Heart left ventricle (tissue), 16 donors: ENCODE data around the gene MS4A4E. TPM values are rescaled to one million over a fixed set of nuclear protein-coding genes. Genes with fewer than 3 reads are reported as not detected.
A peak's percentile ranks its signal among the peaks of the same experiment; 100 is the strongest.

Experiments
- ATAC-seq, 4 donors: fragments of 200-7000 bp; cut with Tn5 transposase; one replicate each; pipeline ENCODE4 v1.9.1; 2020 to 2022; ENCODE audit warnings: moderate library complexity in 4 of 4, mild to moderate bottlenecking in 3 of 4, moderate number of reproducible peaks in 1 of 4
- DNase-seq, 5 donors: peaks; one replicate each; pipeline ENCODE4 v3.0.0-alpha.2; 2020
- H3K27ac ChIP-seq, 12 donors: fragments of 200-600 bp; sonication (generic) in 4 of 12; one replicate each; pipeline versions ENCODE4 v1.5.0 to v1.8.0; 2016 to 2022; ENCODE audit warnings: mild to moderate bottlenecking in 2 of 12
- H3K27me3 ChIP-seq, 9 donors: fragments of 200-600 bp; sonication (generic) in 2 of 9; one replicate each; pipeline versions ENCODE4 v1.5.1 to v1.8.0; 2016 to 2022; ENCODE audit warnings: mild to moderate bottlenecking in 3 of 9
- H3K36me3 ChIP-seq, 9 donors: fragments of 200-600 bp; sonication (generic) in 2 of 9; one replicate each; pipeline versions ENCODE4 v1.5.0 to v1.8.0; 2018 to 2022; ENCODE audit warnings: mild to moderate bottlenecking in 2 of 9
- H3K4me1 ChIP-seq, 12 donors: fragments of 200-600 bp; sonication (generic) in 4 of 12; one replicate each; pipeline versions ENCODE4 v1.5.0 to v1.8.0; 2016 to 2022; ENCODE audit warnings: mild to moderate bottlenecking in 3 of 12
- H3K4me3 ChIP-seq, 12 donors: fragments of 200-600 bp; sonication (generic) in 4 of 12; one replicate each; pipeline versions ENCODE4 v1.5.0 to v1.8.0; 2017 to 2022; ENCODE audit warnings: mild to moderate bottlenecking in 9 of 12, moderate library complexity in 4 of 12
- H3K9me3 ChIP-seq, 12 donors: fragments of 200-600 bp; sonication (generic) in 4 of 12; one replicate each; pipeline versions ENCODE4 v1.5.0 to v1.8.0; 2016 to 2022; ENCODE audit warnings: mild to moderate bottlenecking in 1 of 12
- POLR2A ChIP-seq, 2 donors: fragments of 450-650 bp; IDR thresholded peaks; one replicate each; pipeline ENCODE4 v1.6.1; 2017; ENCODE audit warnings: antibody characterized with exemption in 2 of 2, mild to moderate bottlenecking in 2 of 2, moderate library complexity in 2 of 2
- WGBS, 4 donors: extraction: QIAGEN DNeasy Blood & Tissue Kit in 2 of 4; methylation state at CpG; one replicate each; pipeline versions ENCODE4 v1.1.5 to v1.1.7; 2013 to 2018; 5-methylcytosine and 5-hydroxymethylcytosine counted together
- intact Hi-C, 10 donors: fragments of 100-400 bp; cut with DNase I; formaldehyde crosslinking; loops; one replicate each; pipeline versions ENCODE4 v1.11.1 to v1.14.2; 2022
- polyA plus RNA-seq, 2 donors: library from polyadenylated mRNA; stranded (reverse); fragments of 200-250 nt; gene quantifications; one replicate each; pipeline ENCODE4 v1.2.3, GENCODE V29; 2013
- total RNA-seq, 9 donors: library from RNA; depleted of rRNA in 2 of 9; stranded (reverse); fragments of >200 nt in 2 of 9; fragmentation: NEBNext Ultra II Directional in 3 of 9; extraction: Animal tissue kit (Norgen Biotek cat#: 25700) in 3 of 9; gene quantifications; one replicate each; pipeline versions ENCODE4 v1.1.0 to v1.2.4, GENCODE V29; 2016 to 2023
- TF ChIP-seq, protein P1 (sequence below), 12 donors: fragments of 200-600 bp; sonication (generic) in 4 of 12; IDR thresholded peaks; one replicate each; pipeline versions ENCODE4 v1.5.0 to v1.8.0; 2018 to 2022; ENCODE audit warnings: antibody characterized with exemption in 12 of 12, mild to moderate bottlenecking in 5 of 12
- donor health status: ischemic (EF 13 %, LVEDD 7.1; RV severe dilation, severe dysfunction).
- donor health status: healthy with polysubstance abuse.
- donor health status: DM: no; HTN: yes; CAD: no.
- donor health status: DM: no; HTN: no; CAD: no.
- donor health status: ischemic (EF 25% LVEDD 6.9; RV normal size, moderate dysfunction).
- donor health status: ischemic (EF 25% LVEDD 5.7; RV mildly dilated, moderate dysfunction).
- donor health status: healthy.
- donor health status: DM: yes; HTN: yes; CAD: no.
- donor health status: ischemic (EF 35%, LVEDD 5.7; RV mildly dilated, moderate dysfunction).
- donor health status: nonischemic (EF 11% LVEDD 7.7; RV severe dilation, severe dysfunction).
- donor health status: DM: yes; HTN: yes; CAD: no.
- donor health status: PGD.
- donor health status: ischemic (EF 29% LVEDD 5.4; RV normal size, mild dysfunction).
- donor health status: nonischemic (EF 23%, LVEDD 6.1; RV moderate dilation, normal function).

The MS4A4E gene
- total and polyA plus RNA-seq, 11 donors = 0.18 to 3.4 (median 0.71) TPM; not detected in 1

DNA sequence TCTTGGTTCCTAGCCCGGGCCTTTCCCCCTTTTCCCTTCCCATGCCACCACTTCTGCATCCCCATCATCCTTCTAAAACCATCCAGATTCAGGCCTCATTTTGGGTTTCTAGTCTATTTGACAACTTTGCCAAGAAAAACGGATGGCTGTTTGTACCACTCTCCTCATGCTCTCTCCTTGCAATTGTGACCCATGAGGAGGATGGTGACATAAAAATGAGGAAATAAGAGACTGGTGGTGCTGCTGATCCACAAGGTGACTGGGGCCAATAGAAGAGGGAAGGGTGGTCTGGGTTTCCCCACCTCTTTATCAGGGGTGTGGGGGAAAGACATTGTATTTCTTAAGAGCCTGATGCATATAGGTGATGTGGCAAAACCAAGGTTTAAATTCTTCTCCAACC lies 38.5 kb upstream of the MS4A4E start:
- H3K27me3 ChIP-seq = no peaks in the 10 kb centered on the region
- intact Hi-C loops = no loop called here
- H3K4me3 ChIP-seq = peak overlapping the region in 5 of 12 donors; percentile 32 to 55 (median 36)
- peak overlapping the region in 6 of 12 donors; percentile 3 to 91 (median 50) for H3K27ac ChIP-seq
- H3K9me3 ChIP-seq = no peaks in the 10 kb centered on the region
- H3K36me3 ChIP-seq = no peaks in the 10 kb centered on the region
- no peak for TF ChIP-seq POLR2A (IDR thresholded peaks at IDR 0.05)
- TF ChIP-seq, protein P1, sequence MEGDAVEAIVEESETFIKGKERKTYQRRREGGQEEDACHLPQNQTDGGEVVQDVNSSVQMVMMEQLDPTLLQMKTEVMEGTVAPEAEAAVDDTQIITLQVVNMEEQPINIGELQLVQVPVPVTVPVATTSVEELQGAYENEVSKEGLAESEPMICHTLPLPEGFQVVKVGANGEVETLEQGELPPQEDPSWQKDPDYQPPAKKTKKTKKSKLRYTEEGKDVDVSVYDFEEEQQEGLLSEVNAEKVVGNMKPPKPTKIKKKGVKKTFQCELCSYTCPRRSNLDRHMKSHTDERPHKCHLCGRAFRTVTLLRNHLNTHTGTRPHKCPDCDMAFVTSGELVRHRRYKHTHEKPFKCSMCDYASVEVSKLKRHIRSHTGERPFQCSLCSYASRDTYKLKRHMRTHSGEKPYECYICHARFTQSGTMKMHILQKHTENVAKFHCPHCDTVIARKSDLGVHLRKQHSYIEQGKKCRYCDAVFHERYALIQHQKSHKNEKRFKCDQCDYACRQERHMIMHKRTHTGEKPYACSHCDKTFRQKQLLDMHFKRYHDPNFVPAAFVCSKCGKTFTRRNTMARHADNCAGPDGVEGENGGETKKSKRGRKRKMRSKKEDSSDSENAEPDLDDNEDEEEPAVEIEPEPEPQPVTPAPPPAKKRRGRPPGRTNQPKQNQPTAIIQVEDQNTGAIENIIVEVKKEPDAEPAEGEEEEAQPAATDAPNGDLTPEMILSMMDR (IDR thresholded peaks at IDR 0.05) = no peak
- ATAC-seq (peak in 1 of 4 donors; percentile 34), DNase-seq (no peak)
- peaks cover 0 to 27% (median 0%) of the 10 kb centered on the region in 12 donors for H3K4me1 ChIP-seq
- WGBS, 4 donors = 19 to 50% (median 38%) methylated on average over 2 of the region's 2 CpGs

DNA sequence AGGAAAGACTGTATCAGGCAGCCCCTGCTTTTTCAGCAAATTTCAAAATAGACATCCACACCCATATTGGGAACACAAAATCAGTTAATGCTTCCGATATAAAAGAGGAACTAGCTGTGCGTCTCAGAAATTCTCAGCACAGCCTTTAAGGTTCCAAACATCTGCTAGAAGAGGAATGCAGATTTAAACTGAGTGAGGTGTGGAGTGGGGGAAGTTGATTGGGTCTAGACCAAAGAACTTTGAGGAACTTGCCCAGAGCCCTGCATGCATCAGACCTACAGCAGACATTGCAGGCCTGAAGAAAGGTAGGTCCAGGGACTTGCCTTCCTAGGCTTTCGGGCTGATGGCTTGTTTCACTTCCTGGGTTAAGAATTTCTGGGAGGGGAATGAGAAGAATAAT lies 37.5 kb upstream of the MS4A4E start, which contains the start of gene MS4A4A:
Gene MS4A4A, plus strand, starts transcription at position 255 of the 400 bp plus-strand sequence. Its CDS starts 10 bp downstream, at position 265.
- TF ChIP-seq, protein P1 (IDR thresholded peaks at IDR 0.05) = no peak
- WGBS, 4 donors = 76 to 87% (median 82%) methylated on average over 3 of the region's 3 CpGs
- Histone ChIP-seq H3K4me3 (peak within 1 kb of the TSS in 7 of 12 donors; percentile 15 to 55 (median 34)), H3K27ac (peak within 1 kb of the TSS in 7 of 12 donors; percentile 3 to 91 (median 50)), H3K27me3 (no peaks in the 10 kb centered on the region), H3K4me1 (peaks cover 0 to 27% (median 0%) of the 10 kb centered on the region in 12 donors), H3K36me3 (no peaks in the 10 kb centered on the region), H3K9me3 (no peaks in the 10 kb centered on the region)
- peak in 3 of 4 donors; percentile 45 to 85 (median 83) for ATAC-seq
- DNase-seq = peak in 3 of 5 donors; percentile 10 to 34 (median 22)
- intact Hi-C loops = no loop called here

DNA sequence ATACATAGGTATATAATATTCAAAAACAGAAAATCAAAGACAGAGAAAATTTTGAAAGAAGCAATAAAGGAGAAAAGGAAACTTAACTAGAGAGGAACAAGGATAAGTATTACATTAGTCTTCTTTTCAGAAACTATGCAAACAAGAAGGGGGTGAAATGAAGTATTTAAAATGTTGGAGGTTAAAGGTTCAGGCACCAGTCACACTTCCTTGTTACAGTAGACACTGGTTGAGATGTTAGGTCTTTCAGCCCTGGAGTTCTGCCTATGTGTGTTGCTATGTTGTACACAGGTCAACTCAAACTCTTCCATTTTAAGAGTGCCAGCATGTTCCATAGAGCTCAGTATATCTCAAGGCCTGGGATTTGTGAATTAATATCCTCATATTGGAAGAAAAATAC lies 31.5 kb upstream of the MS4A4E start:
- intact Hi-C loops = no loop called here
- peak overlapping the region in 1 of 12 donors; percentile 14 for H3K27ac ChIP-seq
- no peaks in the 10 kb centered on the region for H3K36me3 ChIP-seq
- DNase-seq (no peak), ATAC-seq (no peak)
- H3K27me3 ChIP-seq = no peaks in the 10 kb centered on the region
- peaks cover 0 to 5% (median 0%) of the 10 kb centered on the region in 12 donors for H3K4me1 ChIP-seq
- no peak for TF ChIP-seq POLR2A (IDR thresholded peaks at IDR 0.05)
- TF ChIP-seq, protein P1 (IDR thresholded peaks at IDR 0.05) = no peak
- H3K4me3 ChIP-seq = no peak overlapping the region
- peaks cover 0 to 17% (median 7%) of the 10 kb centered on the region in 12 donors for H3K9me3 ChIP-seq

DNA sequence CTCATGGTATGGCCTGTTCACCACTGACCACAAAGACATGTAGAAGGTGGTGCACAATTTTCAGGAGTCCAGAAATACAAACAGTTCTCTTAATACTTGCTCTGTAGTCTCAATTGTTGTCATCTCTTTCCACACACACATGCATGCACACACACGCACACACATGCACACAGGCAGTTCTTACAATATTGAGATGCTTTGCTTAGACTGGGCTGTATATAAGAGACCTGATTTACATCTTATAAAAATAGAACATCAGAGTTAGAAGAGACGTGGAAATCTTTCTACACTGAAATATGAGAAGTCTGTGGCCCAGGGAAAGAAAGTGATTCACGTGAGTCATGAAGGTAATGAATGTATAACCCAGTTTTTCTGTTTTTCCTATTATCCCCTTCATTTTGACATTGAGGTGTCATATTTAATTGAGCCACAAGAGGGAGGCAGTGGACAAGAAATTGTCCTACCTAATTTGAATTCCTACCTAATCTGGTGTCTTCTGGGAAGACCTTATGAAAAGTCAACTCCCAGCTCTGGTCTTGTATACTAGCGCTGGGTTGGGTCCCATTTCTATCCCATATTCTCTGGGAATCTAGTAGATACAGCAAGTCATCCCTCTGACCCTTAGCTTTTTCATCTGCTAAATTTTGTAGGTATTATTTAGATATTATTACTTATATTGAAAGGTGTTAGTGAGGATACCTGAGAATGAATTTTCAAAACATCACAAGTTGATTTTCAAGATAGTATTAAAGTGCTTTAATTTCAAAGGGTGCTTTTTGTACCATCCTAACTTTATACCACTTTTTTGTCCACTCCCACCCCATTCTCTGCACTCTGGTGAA lies 22.7 kb upstream of the MS4A4E start:
- TF ChIP-seq, protein P1 (IDR thresholded peaks at IDR 0.05) = peak; percentile 47 to 78 (median 67)
- no peak for TF ChIP-seq POLR2A (IDR thresholded peaks at IDR 0.05)
- Histone ChIP-seq H3K27ac (no peak overlapping the region), H3K36me3 (no peaks in the 10 kb centered on the region), H3K4me3 (no peak overlapping the region), H3K4me1 (peaks cover 0 to 7% (median 0%) of the 10 kb centered on the region in 12 donors), H3K9me3 (peaks cover 0 to 13% (median 7%) of the 10 kb centered on the region in 12 donors), H3K27me3 (peaks cover 0 to 4% (median 0%) of the 10 kb centered on the region in 9 donors)
- DNase-seq = no peak
- 21 to 26% (median 24%) methylated on average over 4 of the region's 4 CpGs for WGBS, 4 donors
- peak in 1 of 4 donors; percentile 36 for ATAC-seq
- intact Hi-C loops = no loop called here
